PFSK-1 (cell line): ENCODE results near the gene CTNNA3.

ENCODE experiments used
- FOXP2 ChIP-seq: optimal IDR thresholded peaks from 2 replicates; pipeline ENCODE3; 2011; ENCODE audit warnings: borderline replicate concordance, control low read depth, inconsistent platforms; ENCODE audit not compliant: insufficient read depth; ENCODE audit errors: extremely low read length, extremely low read depth
- POLR2AphosphoS5 ChIP-seq: IDR thresholded peaks from 2 replicates; pipeline ENCODE4 v1.6.1; 2012; ENCODE audit warnings: low read depth, mild to moderate bottlenecking, control low read depth, low read length, moderate library complexity
- REST ChIP-seq, 2 experiments: IDR thresholded peaks; 2 replicates each; pipeline versions ENCODE4 v1.6.1 to v1.8.0; 2011 to 2012; ENCODE audit warnings: low read depth in 2 of 2, low read length in 2 of 2, control low read depth in 1 of 2, inconsistent platforms in 1 of 2, mild to moderate bottlenecking in 1 of 2, moderate library complexity in 1 of 2; ENCODE audit not compliant: insufficient read depth in 1 of 2
- SIN3A ChIP-seq: IDR thresholded peaks from 2 replicates; pipeline ENCODE4 v1.6.1; 2012; ENCODE audit warnings: mild to moderate bottlenecking, low read length, moderate library complexity, borderline replicate concordance; ENCODE audit not compliant: insufficient read depth
- TAF1 ChIP-seq: IDR thresholded peaks from 2 replicates; pipeline ENCODE4 v1.6.1; 2012; ENCODE audit warnings: low read length, control low read depth, borderline replicate concordance; ENCODE audit not compliant: insufficient read depth

The CTNNA3 gene

GRCh38 chr10:67141300-67141699, 554.7 kb downstream of the CTNNA3 start:
- TF ChIP-seq FOXP2 (no peak), SIN3A (no peak), REST (IDR thresholded peaks at IDR 0.05; ENCODE audit: insufficient read depth in 1 of 2, low read depth in 2 of 2, low read length in 2 of 2) (no peak), TAF1 (no peak), POLR2AphosphoS5 (no peak)

- TF ChIP-seq SIN3A: no peak
- no peak for TF ChIP-seq TAF1
- no peak for TF ChIP-seq POLR2AphosphoS5
Observed at GRCh38 chr10:67140641-67141040, 555.4 kb downstream of the CTNNA3 start.

- TF ChIP-seq TAF1: no peak
- TF ChIP-seq REST (IDR thresholded peaks at IDR 0.05; ENCODE audit: insufficient read depth in 1 of 2, low read depth in 2 of 2, low read length in 2 of 2): no peak
- no peak for TF ChIP-seq FOXP2
- TF ChIP-seq SIN3A: no peak
- TF ChIP-seq POLR2AphosphoS5: no peak
Observed at GRCh38 chr10:67127441-67127840, 568.6 kb downstream of the CTNNA3 start.

GRCh38 chr10:67119651-67120050, 576.3 kb downstream of the CTNNA3 start:
- TF ChIP-seq REST (IDR thresholded peaks at IDR 0.05; ENCODE audit: insufficient read depth in 1 of 2, low read depth in 2 of 2, low read length in 2 of 2) (no peak), SIN3A (no peak), POLR2AphosphoS5 (no peak), TAF1 (no peak), FOXP2 (no peak)

GRCh38 chr10:67115972-67116371, 580.0 kb downstream of the CTNNA3 start:
- TF ChIP-seq POLR2AphosphoS5: no peak
- TF ChIP-seq REST (IDR thresholded peaks at IDR 0.05; ENCODE audit: insufficient read depth in 1 of 2, low read depth in 2 of 2, low read length in 2 of 2): no peak
- TF ChIP-seq TAF1: no peak
- TF ChIP-seq FOXP2: no peak
- TF ChIP-seq SIN3A: no peak
